Colon (tissue), 2 donors: ENCODE data around the gene MICAL2.

Source experiments
- FAIRE-seq: peaks from 2 replicates; lab custom pipeline; 2012; peaks lifted over from hg19 to GRCh38; lab: Jason Lieb, UNC
- donor health status: control.
- donor health status: control.

MICAL2 gene

GRCh38 chr11:12211331-12212065 lies 101.1 kb downstream of the MICAL2 start:
- no peak for FAIRE-seq

- no peak for FAIRE-seq
Measured at GRCh38 chr11:12212174-12212820, 101.9 kb downstream of the MICAL2 start.

- FAIRE-seq: no peak
Measured at GRCh38 chr11:12212821-12213185, 102.4 kb downstream of the MICAL2 start.

- no peak for FAIRE-seq
Measured at GRCh38 chr11:12213883-12214282, 103.5 kb downstream of the MICAL2 start.

GRCh38 chr11:12214751-12215150 lies 104.4 kb downstream of the MICAL2 start:
- FAIRE-seq: no peak

- no peak for FAIRE-seq
Measured at GRCh38 chr11:12215181-12215593, 104.8 kb downstream of the MICAL2 start.

GRCh38 chr11:12216041-12216451 lies 105.7 kb downstream of the MICAL2 start:
- FAIRE-seq: no peak

- FAIRE-seq: no peak
Measured at GRCh38 chr11:12216671-12217374, 106.4 kb downstream of the MICAL2 start.

GRCh38 chr11:12217879-12218278 lies 107.5 kb downstream of the MICAL2 start:
- FAIRE-seq: no peak

GRCh38 chr11:12218909-12219308 lies 108.5 kb downstream of the MICAL2 start:
- FAIRE-seq: no peak

GRCh38 chr11:12219757-12220156 lies 109.4 kb downstream of the MICAL2 start:
- no peak for FAIRE-seq

GRCh38 chr11:12220305-12220704 lies 109.9 kb downstream of the MICAL2 start:
- no peak for FAIRE-seq

- no peak for FAIRE-seq
Measured at GRCh38 chr11:12221051-12221535, 110.7 kb downstream of the MICAL2 start.

GRCh38 chr11:12222055-12222792 lies 111.8 kb downstream of the MICAL2 start:
- no peak for FAIRE-seq

GRCh38 chr11:12223771-12224536 lies 113.6 kb downstream of the MICAL2 start:
- no peak for FAIRE-seq

GRCh38 chr11:12224537-12224893 lies 114.1 kb downstream of the MICAL2 start:
- no peak for FAIRE-seq

GRCh38 chr11:12225046-12225739 lies 114.8 kb downstream of the MICAL2 start:
- no peak for FAIRE-seq

GRCh38 chr11:12226093-12226492 lies 115.7 kb downstream of the MICAL2 start:
- no peak for FAIRE-seq

- FAIRE-seq: no peak
Measured at GRCh38 chr11:12229450-12230229, 119.2 kb downstream of the MICAL2 start.

GRCh38 chr11:12232160-12232559 lies 121.8 kb downstream of the MICAL2 start:
- FAIRE-seq: no peak
